IMR-90 (cell line): Measurements from ENCODE around the gene LEPR. TPM values are rescaled to one million over a fixed set of nuclear protein-coding genes. Genes with fewer than 3 reads are reported as not detected.
A peak's percentile ranks its signal among the peaks of the same experiment; 100 is the strongest.

Experiments used
- ATAC-seq: fragments of 200-7000 bp; cut with Tn5 transposase; 2 replicates; pipeline ENCODE4 v1.9.1; 2020; ENCODE audit warnings: low read depth, mild to moderate bottlenecking, moderate library complexity
- BruUV-seq: library from RNA; stranded (reverse); fragments of 400-500 nt; replicated peaks from 2 replicates; lab custom pipeline; 2021; lab: Mats Ljungman, UMichigan
- CTCF ChIA-PET: fragments of 300-600 bp; formaldehyde crosslinking; extraction: SDS; loops from one replicate; lab custom pipeline; 2021; ENCODE audit warnings: antibody characterized with exemption; lab: Yijun Ruan, JAX
- POLR2A ChIA-PET: fragments of 300-600 bp; sonication (Branson Sonifier 250); formaldehyde crosslinking; loops from one replicate; lab custom pipeline; 2022; ENCODE audit warnings: antibody characterized with exemption; ENCODE audit not compliant: unreplicated experiment; lab: Charles Lee
- DNase-seq: peaks from one replicate; pipeline ENCODE4 v3.0.0; 2013
- H2AFZ ChIP-seq: replicated peaks from 2 replicates; pipeline ENCODE3; 2013; ENCODE audit warnings: low read length, mild to moderate bottlenecking; ENCODE audit not compliant: poor library complexity
- H2AK5ac ChIP-seq: 2 replicates; pipeline ENCODE4 v1.6.1; 2013; ENCODE audit warnings: low read depth, low read length, inconsistent platforms
- H2AK9ac ChIP-seq: replicated peaks from 2 replicates; pipeline ENCODE3; 2013; ENCODE audit warnings: mild to moderate bottlenecking, low read depth, low read length, moderate library complexity; ENCODE audit not compliant: poor library complexity
- H2BK120ac ChIP-seq: 2 replicates; pipeline ENCODE4 v1.6.1; 2013; ENCODE audit warnings: low read depth, low read length, inconsistent platforms
- H2BK15ac ChIP-seq: 3 replicates; pipeline ENCODE4 v1.6.1; 2013; ENCODE audit warnings: low read depth, low read length, inconsistent platforms
- H2BK20ac ChIP-seq: 2 replicates; pipeline ENCODE4 v1.6.1; 2013; ENCODE audit warnings: low read depth, mild to moderate bottlenecking, inconsistent platforms, low read length, moderate library complexity
- H2BK5ac ChIP-seq: 2 replicates; pipeline ENCODE4 v1.6.1; 2013; ENCODE audit warnings: mild to moderate bottlenecking, low read depth, low read length, inconsistent platforms; ENCODE audit not compliant: poor library complexity, severe bottlenecking
- H3K14ac ChIP-seq: replicated peaks from 2 replicates; pipeline ENCODE4 v1.6.1; 2013; ENCODE audit warnings: low read depth, low read length, inconsistent platforms
- H3K18ac ChIP-seq: 2 replicates; pipeline ENCODE4 v1.6.1; 2013; ENCODE audit warnings: low read depth, low read length, control low read depth
- H3K23ac ChIP-seq: 2 replicates; pipeline ENCODE4 v1.6.1; 2013; ENCODE audit warnings: low read depth, low read length, inconsistent platforms
- H3K27ac ChIP-seq: 2 replicates; pipeline ENCODE4 v1.5.1; 2013; ENCODE audit warnings: mild to moderate bottlenecking, control low read depth, low read length; ENCODE audit not compliant: insufficient read depth
- H3K27me3 ChIP-seq: 2 replicates; pipeline ENCODE4 v1.6.1; 2013; ENCODE audit warnings: low read length; ENCODE audit not compliant: control insufficient read depth, insufficient read depth
- H3K36me3 ChIP-seq: 2 replicates; pipeline ENCODE4 v1.6.1; 2013; ENCODE audit warnings: low read length, mixed read lengths; ENCODE audit not compliant: control insufficient read depth, insufficient read depth
- H3K4ac ChIP-seq: 2 replicates; pipeline ENCODE4 v1.6.1; 2013; ENCODE audit warnings: low read depth, low read length, inconsistent platforms
- H3K4me1 ChIP-seq: 2 replicates; pipeline ENCODE4 v1.6.1; 2013; ENCODE audit warnings: low read length, mixed read lengths; ENCODE audit not compliant: control insufficient read depth, insufficient read depth
- H3K4me2 ChIP-seq: 2 replicates; pipeline ENCODE4 v1.6.1; 2013; ENCODE audit warnings: low read depth, mild to moderate bottlenecking, control low read depth, low read length, moderate library complexity
- H3K4me3 ChIP-seq: 2 replicates; pipeline ENCODE4 v1.5.1; 2013; ENCODE audit warnings: low read depth, mild to moderate bottlenecking, control low read depth, low read length, moderate library complexity; ENCODE audit not compliant: insufficient read depth
- H3K56ac ChIP-seq: 2 replicates; pipeline ENCODE4 v1.6.1; 2013; ENCODE audit warnings: low read length, inconsistent platforms; ENCODE audit not compliant: insufficient read depth; ENCODE audit errors: extremely low read depth
- H3K79me1 ChIP-seq, 2 experiments: 2 replicates each; pipeline ENCODE4 v1.6.1; 2013; ENCODE audit warnings: low read length in 2 of 2, inconsistent platforms in 1 of 2, low read depth in 1 of 2
- H3K9ac ChIP-seq: 2 replicates; pipeline ENCODE4 v1.6.1; 2013; ENCODE audit warnings: low read depth, low read length, control low read depth
- H3K9me1 ChIP-seq: 2 replicates; pipeline ENCODE4 v1.6.1; 2013; ENCODE audit warnings: low read length, inconsistent platforms; ENCODE audit not compliant: insufficient read depth
- H3K9me3 ChIP-seq: 2 replicates; pipeline ENCODE4 v1.6.1; 2013; ENCODE audit warnings: low read length; ENCODE audit not compliant: control insufficient read depth, insufficient read depth
- H4K20me1 ChIP-seq: 2 replicates; pipeline ENCODE4 v1.6.1; 2013; ENCODE audit warnings: low read length, inconsistent platforms; ENCODE audit not compliant: insufficient read depth
- H4K5ac ChIP-seq: 2 replicates; pipeline ENCODE4 v1.6.1; 2013; ENCODE audit warnings: mild to moderate bottlenecking, low read depth, low read length, control low read depth
- H4K8ac ChIP-seq, 2 experiments: 2 replicates each; pipeline ENCODE4 v1.6.1; 2013; ENCODE audit warnings: low read depth in 2 of 2, low read length in 2 of 2, control low read depth in 1 of 2, inconsistent platforms in 1 of 2
- H4K91ac ChIP-seq: 2 replicates; pipeline ENCODE4 v1.6.1; 2013; ENCODE audit warnings: low read depth, low read length, inconsistent platforms; ENCODE audit not compliant: insufficient read depth
- CEBPB ChIP-seq: IDR thresholded peaks from 2 replicates; pipeline ENCODE4 v1.6.1; 2012; ENCODE audit warnings: low read depth, low read length, improper control_type of control experiment
- RFX5 ChIP-seq: IDR thresholded peaks from 2 replicates; pipeline ENCODE4 v1.8.0; 2012; ENCODE audit warnings: low read depth, mild to moderate bottlenecking, low read length, moderate library complexity
- WGBS, 2 experiments: methylation state at CpG; one replicate each; pipeline versions ENCODE4 v1.1.5 to v1.1.7; 2013; ENCODE audit warnings: missing lambda C conversion rate in 2 of 2; ENCODE audit not compliant: insufficient read length in 1 of 2; ENCODE audit errors: extremely low coverage in 2 of 2; 5-methylcytosine and 5-hydroxymethylcytosine counted together
- dilution Hi-C: fragments of 300-500 bp; cut with HindIII; formaldehyde crosslinking; loops from one replicate; pipeline ENCODE4 v1.14.3; 2018; ENCODE audit warnings: low sequenced_read_pairs; ENCODE audit not compliant: unreplicated experiment
- in situ Hi-C: fragments of 300-500 bp; cut with MboI; formaldehyde crosslinking; loops from 3 replicates; pipeline ENCODE4 v1.14.3; 2019; ENCODE audit warnings: low sequenced_read_pairs, inconsistent platforms, mixed read lengths
- intact Hi-C: fragments of 100-400 bp; cut with micrococcal nuclease; formaldehyde crosslinking; loops from 2 replicates; pipeline ENCODE4 v1.10.0; 2022
- polyA plus RNA-seq, 3 experiments: library from polyadenylated mRNA; depleted of rRNA; stranded (reverse); fragments of >200 nt; gene quantifications; 2 replicates each; pipeline ENCODE4 v1.2.3, GENCODE V29; 2012; ENCODE audit warnings: low replicate concordance in 1 of 3
- total RNA-seq: library from RNA; depleted of rRNA; stranded (reverse); fragments of >200 nt; gene quantifications from 2 replicates; pipeline ENCODE4 v1.2.3, GENCODE V29; 2012

LEPR gene
- total and polyA plus RNA-seq, 2 of the 4 experiments (the other 2 are of a cell fraction), result 2.1 to 8.8 TPM

- in situ Hi-C loops, result no loop called here
- no peak overlapping the region for H3K4ac ChIP-seq
- CTCF ChIA-PET, result no interaction called here
Measured at GRCh38 chr1:65445837-65446236, 25.4 kb downstream of the LEPR start.

More at GRCh38 chr1:65445837-65446236, 25.4 kb downstream of the LEPR start:
- BruUV-seq, result no TSS peak
- H3K9ac ChIP-seq, result no peak overlapping the region
- H2AK5ac ChIP-seq, result no peak overlapping the region
- POLR2A ChIA-PET, result no interaction called here
- H4K8ac ChIP-seq, result no peak overlapping the region
- H2AFZ ChIP-seq, result no peak overlapping the region
- H3K9me1 ChIP-seq, result no peaks in the 10 kb centered on the region
- no peaks in the 10 kb centered on the region for H4K20me1 ChIP-seq
- no peak overlapping the region for H4K5ac ChIP-seq
- no peaks in the 10 kb centered on the region for H3K36me3 ChIP-seq
- H3K18ac ChIP-seq, result no peak overlapping the region
- H3K79me1 ChIP-seq, result no peaks in the 10 kb centered on the region
- no peak overlapping the region for H2AK9ac ChIP-seq
- H3K14ac ChIP-seq, result no peak overlapping the region
- no peak overlapping the region for H3K23ac ChIP-seq
- dilution Hi-C loops (no loop called here), intact Hi-C loops (no loop called here)
- H3K27ac ChIP-seq, result no peak overlapping the region
- H2BK5ac ChIP-seq, result no peak overlapping the region
- no CpG with 5 or more reads among the region's 1 CpG for WGBS, 2 experiments
- no peaks in the 10 kb centered on the region for H3K9me3 ChIP-seq
- no peaks in the 10 kb centered on the region for H3K27me3 ChIP-seq
- peaks cover 5% of the 10 kb centered on the region for H3K4me1 ChIP-seq
- H2BK20ac ChIP-seq, result no peak overlapping the region
- no peak overlapping the region for H2BK120ac ChIP-seq
- no peak overlapping the region for H3K56ac ChIP-seq
- H2BK15ac ChIP-seq, result no peak overlapping the region
- TF ChIP-seq RFX5, result no peak
- peak; percentile 90 for TF ChIP-seq CEBPB
- DNase-seq (no peak), ATAC-seq (no peak)
- H3K4me3 ChIP-seq, result no peak overlapping the region
- H3K4me2 ChIP-seq, result no peak overlapping the region
- no peak overlapping the region for H4K91ac ChIP-seq
